ENCODE results near the gene PXT1.
"Not testable (repeated sequence)": the region's sequence is repeated elsewhere in the genome, so short reads cannot be mapped to it uniquely, and the experiment has no call there.

Gene PXT1, protein sequence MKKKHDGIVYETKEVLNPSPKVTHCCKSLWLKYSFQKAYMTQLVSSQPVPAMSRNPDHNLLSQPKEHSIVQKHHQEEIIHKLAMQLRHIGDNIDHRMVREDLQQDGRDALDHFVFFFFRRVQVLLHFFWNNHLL

DNA sequence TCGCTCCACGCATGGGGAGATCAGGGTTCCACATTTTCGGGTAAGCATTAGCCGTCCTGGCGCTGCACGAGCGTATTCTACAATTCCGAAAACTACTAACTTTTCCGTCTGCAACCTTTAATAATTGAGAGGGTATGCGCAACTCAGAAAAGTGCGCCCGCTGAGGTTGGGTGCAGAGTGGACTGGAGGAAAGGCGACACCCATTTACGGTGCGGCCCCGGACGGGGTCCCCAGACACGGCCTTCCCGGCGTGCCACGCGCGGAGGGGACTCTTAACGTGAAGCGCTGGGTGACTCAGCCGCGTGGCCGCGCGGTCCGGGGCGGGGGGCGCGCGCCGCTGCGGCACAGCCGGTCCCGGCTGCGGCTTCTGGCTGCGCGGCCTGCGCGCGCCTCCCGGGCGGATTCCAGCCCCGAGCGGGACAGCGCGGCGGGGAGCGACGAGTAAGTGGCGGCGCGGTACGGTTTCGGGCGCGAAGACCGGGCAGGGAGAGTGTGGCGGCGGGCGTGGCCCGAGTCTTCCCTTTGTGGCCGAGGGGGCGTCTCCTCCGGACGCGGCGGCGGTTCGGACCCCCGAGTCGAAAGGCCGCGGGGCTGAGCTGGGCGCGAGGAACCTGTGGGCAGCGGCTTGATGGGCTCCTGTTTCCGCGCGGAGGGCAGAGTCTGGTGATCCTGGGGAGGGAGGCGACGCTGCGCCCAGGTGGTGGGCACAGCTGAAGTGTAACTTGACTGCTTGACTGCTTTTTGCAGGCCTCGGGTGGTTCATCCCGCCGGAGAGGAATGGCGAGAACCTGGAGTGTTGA, at the start of gene PXT1, which contains the start of gene KCTD20:
PXT1 (minus strand) TSS at position 184 of the 800 bp plus-strand sequence. CDS start 16,772 bp downstream, outside the sequence.
KCTD20 (plus strand) TSS at position 330 of the 800 bp plus-strand sequence. CDS start 27,098 bp downstream, outside the sequence.
- peak; percentile 76 to 84 for DNase-seq

DNA sequence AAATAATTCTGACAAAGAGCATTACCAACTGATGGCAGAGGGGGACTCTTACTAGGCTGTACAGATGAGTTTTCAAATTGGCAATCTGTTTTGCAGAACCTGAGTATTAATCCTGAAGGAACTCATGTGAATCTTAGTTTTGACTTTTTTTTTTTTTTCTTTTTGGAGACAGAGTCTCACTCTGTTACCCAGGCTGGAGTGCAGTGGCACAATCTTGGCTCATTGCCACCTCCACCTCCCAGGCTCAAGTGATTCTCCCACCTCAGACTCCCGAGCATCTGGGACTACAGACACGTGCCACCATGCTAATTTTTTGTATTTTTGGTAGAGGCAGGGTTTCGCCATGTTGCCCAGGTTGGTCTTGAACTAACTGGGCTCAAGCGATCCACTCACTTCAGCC, 49.4 kb upstream of the PXT1 start:
- DNase-seq, result no peak

DNA sequence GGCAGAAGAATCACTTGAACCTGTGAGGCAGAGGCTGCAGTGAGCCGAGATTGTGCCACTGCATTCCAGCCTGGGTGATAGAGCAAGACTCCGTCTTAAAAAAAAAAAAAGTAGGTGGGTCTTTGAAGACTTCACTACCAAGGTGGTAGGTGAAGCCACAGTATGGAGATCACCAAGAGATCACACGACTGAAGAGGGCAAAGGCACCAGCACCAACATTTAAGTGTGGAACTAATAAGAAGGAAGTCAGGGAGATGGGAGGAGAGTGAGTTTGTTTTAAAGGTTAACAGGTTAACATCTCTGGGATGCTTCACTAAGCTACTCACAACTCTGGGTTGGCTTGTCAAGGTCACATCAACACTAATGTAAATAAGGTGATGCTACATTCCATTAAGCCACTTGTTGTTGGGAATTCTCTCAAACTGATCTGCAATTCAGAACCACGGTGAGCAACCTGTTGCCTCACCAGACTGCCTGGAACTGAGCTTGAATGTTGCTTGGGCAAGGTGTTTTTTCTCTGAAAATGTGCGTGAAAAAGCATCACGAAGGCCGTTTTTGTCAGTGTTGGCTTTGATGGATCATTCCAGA, 48.8 kb upstream of the PXT1 start:
- DNase-seq, result no peak

DNA sequence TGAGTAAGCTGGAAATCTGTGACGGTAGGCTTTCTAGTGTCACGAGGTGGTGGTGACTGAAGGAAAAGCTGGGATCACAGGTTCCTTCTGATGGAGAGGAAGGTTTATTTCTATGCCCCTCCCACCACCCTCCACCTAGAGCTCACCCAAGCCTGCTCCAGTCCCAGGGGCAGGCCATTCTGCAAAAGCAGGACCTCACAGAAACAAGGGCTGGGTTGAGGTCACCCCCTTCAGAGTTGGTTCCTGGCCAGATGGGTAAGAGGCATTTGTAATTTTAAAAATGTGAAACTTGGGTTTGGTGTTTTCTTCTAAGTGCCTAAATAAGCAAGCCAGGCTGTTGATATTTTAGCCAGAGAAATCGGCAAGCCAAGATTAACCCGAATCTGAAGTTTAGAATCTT, 46.8 kb upstream of the PXT1 start:
- no peak for DNase-seq

DNA sequence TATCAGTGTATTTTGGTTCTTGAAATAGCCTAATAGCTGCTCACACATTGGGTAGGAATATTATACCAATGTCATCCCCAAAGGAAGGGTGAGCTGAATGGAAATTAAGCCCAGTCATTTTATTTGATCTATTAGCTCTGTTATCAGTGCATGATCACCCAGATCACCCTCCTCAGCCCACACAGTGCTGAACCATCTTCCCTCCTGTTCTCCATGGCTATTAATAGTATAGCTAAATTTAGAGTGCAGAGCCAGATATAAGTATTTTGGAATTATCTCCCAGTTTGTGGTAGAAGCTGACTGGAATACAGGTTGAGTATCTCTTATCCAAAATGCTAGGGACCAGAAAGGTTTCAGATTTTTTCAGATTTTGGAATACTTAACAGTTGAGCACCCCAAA, 45.6 kb upstream of the PXT1 start:
- no peak for DNase-seq

DNA sequence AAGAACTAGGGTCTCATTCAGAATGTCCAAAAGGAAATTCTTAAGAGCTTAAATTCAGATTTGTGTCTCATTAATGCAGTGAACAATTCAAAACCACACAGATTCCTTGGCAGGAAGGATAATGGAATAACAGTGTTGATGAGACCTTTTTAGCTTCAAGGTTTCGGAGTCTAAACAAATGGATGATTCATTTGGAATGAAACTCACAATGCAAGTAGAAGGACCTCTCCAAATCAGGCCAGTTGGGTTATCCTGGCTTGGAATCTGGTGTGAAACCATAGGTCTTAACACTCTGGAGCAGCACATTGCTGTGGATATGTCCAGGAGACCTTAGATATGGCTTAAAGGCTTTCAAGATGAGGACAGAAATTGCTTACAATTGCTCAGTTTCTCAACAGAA, 45.0 kb upstream of the PXT1 start:
- no peak for DNase-seq

DNA sequence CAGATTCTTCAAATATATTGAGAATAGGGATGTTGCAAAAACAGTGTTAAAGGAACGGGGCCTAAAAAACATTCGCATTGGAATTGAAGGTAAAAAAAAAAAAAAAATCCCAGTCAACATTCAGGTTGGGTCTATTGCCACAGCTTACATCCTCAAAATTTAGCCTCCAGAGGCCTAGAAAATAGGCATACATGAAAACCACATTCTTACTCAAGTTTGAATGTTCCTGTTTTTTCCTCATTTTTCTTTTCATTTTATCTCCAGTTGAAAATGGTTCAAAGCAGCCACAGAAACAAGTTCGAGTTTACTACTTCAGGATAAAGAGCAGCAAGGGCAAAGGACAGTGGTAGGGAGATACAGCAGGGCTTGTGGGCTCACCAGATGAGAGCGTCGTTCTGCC, 42.1 kb upstream of the PXT1 start:
- DNase-seq, result no peak

DNA sequence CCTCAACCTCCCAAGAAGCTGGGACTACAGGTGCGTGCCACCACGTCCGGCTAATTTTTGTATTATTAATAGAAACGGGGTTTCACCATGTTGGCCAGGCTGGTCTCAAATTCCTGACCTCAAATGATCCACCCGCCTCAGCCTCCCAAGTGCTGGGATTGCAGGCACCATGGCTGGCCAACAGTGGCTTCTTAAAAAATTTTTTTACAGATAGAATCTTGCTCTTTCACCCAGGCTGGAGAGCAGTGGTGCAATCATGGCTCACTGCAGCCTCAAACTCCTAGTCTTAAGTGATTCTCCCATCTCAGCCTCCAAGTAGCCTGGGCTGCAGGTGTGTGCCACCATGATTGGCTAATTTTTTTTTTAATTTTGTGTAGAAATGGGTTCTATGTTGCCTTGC, 40.7 kb upstream of the PXT1 start:
- DNase-seq, result not testable (repeated sequence)

DNA sequence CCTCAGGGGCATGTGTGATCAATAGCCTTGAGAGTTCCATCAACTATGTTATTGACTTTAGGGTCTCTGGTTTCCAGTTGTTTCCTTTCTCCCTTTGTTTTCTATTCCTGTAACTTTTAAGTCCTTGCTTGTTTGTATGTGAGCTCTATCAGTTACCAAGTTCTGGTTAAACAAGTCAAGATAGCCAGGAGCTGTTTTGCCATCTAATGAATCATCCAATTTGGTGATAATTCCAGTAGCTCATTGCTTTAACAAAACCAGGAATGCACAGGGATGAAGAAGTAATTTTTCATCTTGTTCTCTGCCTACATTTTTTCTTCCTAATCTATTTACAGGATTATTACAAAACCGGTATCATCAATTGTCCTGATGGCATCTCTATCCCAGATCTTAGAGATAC, 36.6 kb upstream of the PXT1 start:
- no peak for DNase-seq

DNA sequence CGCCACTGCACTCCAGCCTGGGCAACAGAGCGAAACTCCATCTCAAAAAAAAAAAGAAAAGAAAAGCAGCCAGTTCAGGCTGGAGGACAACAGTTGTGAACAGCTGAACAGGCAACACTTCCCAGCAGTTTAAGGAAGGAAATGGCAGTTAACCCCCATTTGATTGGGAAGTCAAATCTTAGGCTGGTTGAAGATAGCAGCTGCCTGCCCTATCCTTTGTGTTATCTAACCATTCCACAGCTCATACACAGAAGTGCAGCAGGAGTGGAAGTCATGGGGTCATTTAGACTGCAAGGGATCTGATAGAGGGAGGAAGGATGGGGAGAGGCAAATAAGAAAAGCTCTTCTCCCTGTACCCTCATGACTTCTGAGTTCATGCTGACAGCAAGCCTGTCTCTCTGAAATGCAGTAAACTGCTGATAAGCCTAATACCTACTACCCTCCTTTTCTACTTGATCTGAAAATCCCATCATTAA, 35.4 kb upstream of the PXT1 start:
- no peak for DNase-seq

DNA sequence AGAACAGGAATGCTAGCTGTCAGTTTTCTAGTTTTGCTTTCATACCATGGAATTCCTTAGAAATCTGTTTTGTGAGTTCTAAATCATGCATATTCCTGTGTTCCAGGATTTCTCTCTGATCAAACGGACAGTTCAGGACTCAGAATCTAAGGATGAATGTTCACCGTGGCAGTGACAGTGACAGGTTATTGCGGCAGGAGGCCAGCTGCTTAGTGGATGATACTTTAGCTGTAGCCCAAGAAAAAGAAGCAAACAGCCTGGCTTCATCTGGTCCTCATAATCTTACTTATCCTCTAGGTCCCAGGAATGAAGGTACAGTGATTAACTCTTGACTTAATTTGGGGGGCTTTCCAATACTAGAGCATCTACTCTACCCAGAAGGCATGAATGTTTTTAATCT, 27.3 kb upstream of the PXT1 start:
- DNase-seq, result no peak

DNA sequence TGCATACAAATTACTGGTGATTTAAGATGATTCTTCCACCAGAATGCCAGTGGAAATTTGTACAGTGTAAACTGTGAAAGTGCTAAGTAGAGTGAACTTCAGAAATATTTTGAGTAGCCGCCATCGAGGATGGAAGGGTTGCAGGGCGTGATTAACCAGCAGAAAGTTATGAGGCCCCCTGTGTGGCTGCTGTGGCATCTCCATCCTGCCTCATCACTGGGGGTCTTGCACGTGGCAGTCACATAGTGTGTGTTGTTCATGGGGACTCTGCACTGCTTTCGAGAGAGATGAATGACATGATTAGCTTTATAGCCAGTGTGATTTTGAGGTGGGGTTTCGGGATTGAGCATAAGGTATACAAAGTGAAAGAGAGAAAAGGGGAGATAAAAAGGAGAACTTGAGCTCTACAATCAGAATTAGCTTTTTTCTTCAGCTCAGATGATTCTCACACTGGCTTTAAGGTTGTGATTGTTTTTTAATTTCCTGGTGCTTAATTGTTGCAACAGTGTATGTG, 26.6 kb upstream of the PXT1 start:
- no peak for DNase-seq

DNA sequence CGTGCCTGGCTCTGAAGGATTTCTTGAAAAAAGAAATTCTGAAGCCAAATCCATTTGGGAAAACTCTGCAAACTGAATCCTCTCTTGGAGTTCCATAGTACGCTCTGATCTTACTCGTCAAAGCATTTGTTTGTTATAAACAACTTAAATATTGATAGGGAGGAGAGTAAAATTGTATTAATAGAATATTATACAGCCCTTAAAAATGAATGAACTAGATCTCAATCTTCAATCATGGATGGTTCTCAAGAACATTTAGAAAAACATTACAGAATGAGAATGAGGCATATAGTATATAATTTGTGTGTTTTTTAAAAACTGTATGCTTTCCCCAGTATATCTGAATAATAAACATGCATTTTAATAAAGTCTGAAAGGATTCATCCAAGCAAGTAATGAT, 25.0 kb upstream of the PXT1 start:
- DNase-seq, result no peak

DNA sequence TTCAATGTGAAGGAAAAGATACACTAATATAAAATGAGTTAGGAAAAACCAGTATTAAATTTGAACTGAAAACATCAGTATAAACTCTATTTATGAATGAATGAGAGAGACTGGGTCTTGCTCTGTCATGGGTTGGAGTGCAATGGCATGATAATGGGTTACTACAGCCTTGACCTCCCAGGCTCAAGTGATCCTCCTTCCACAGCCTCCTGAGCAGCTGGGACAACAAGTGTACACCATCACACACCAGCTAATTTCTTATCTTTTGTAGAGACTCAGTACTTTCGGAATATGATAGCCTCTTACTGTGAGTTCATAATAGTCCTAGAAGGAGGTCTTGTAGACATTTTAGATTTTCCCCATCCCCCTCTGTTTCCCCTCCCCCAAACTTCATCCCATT, 21.6 kb upstream of the PXT1 start:
- DNase-seq, result no peak

DNA sequence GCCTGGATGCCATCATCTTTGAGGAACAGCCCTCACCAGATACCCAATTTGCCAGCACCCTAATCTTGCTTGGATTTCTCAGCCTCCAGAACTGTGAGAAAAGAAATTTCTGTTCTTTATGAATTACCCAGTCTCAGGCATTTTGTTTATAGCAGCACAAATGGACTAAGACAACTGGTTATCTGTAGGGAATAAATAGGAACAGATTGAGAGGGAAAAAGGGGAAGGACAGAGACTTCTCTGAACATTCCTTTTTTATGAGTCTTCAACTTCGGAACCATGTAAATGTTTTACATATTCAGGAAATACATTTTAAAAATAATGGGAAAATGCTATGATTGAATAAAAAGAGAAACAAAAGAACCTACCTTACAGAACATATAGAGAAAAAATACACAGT, 21.0 kb upstream of the PXT1 start:
- no peak for DNase-seq

DNA sequence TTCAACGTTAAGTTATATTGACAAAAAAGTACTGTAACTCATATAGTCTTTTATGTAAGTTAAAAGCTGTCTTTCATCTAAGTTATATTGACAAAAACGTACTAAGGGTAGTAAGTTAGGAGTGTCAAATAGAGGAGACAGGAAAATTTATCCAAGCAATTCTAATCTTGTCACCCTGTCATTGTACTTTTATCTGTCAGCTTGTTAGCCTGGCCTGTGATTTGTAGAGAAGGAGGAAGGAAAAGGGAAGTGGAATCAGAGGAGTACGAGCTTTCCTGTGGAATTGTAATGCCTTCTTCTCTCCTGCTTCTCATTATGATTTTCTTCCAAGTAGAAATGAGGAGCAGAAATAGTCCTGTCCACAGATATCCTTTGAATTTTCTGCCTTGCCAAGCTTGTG, 19.0 kb upstream of the PXT1 start:
- no peak for DNase-seq

DNA sequence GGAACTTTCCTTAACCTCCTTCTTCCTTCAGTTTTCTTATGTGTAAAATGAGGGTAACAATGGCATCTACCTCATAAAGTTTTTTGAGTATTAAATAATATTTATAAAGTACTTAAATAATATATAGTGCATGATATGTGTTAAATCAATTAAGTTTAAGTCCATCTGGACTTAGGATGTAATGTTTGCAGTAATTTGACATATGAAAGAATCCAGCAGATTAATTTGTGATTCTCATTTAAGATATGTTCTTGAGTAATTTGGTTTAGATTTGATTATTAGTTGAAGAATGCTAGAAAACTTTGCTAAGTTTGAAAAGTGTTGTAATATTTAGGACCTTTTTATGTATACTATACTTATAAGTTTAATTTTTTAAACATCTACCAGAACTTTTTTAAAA, 18.3 kb upstream of the PXT1 start:
- no peak for DNase-seq

DNA sequence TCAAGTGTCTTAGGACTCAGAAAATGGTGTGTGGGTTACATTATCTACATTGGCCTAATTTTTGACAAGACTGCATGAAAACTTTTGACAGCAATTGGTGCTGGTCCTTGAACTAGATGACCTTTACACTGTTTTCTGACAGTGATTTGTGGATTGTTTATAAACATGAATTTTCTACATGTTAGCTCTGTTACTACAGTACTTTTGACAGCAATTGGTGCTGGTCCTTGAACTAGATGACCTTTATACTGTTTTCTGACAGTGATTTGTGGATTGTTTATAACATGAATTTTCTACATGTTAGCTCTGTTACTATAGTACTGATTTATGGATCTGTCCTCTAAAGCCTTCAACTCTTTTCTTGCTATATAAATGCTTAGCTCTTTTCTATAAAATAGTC, 16.8 kb upstream of the PXT1 start:
- no peak for DNase-seq

DNA sequence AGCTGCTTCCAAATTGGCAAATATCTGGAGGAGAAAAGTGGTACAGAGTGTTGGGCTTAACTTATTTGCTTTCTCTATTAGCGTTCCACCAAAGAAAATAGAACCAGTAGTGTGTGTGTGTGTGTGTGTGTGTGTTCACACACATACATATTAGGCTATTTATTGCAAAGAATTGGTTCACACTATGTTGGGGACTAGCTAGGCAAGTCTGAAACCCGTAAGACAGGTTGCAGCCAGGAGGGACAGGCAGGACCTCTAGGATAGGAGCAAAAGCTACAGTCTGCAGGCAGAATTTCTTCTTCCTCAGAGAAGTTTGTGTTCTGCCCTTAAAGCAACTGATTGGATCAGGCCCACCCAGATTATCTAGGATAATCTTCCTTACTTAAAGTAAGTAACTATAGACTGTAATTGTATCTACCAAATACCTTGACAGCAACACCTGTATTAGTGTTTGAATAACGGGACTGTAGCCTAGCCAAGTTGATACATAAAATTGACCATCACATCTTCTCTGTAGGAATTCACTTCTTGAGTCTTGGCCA, 12.9 kb upstream of the PXT1 start:
- DNase-seq, result no peak

DNA sequence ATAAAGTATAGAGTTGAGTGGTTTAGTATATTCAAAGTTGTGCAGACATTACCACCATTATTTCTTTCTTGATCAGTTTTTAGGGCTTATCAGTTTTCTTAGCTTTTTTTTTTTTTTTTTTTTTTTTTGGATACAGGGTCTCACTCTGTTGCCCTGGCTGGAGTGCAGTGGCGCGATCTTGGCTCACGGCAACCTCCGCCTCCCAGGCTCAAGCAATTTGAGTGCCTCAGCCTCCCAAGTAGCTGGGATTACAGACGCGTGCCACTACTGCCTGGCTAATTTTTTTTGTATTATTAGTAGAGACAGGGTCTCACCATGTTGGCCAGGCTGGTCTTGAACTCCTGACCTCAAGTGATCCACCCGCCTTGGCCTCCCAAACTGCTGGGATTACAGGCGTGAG, 10.2 kb upstream of the PXT1 start:
- not testable (repeated sequence) for DNase-seq

DNA sequence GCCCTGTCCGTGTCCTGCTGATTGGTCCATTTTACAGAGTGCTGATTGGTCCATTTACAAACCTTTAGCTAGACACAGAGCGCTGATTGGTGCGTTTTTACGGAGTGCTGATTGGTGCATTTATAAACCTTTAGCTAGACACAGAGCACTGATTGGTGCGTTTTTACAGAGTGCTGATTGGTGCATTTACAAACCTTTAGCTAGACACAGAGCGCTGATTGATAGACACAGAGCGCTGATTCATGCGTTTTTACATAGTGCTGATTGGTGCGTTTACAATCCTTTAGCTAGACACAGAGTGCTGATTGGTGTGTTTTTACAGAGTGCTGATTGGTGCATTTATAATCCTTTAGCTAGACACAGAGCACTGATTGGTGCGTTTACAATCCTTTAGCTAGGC, 6.5 kb upstream of the PXT1 start:
- DNase-seq, result not testable (repeated sequence)

DNA sequence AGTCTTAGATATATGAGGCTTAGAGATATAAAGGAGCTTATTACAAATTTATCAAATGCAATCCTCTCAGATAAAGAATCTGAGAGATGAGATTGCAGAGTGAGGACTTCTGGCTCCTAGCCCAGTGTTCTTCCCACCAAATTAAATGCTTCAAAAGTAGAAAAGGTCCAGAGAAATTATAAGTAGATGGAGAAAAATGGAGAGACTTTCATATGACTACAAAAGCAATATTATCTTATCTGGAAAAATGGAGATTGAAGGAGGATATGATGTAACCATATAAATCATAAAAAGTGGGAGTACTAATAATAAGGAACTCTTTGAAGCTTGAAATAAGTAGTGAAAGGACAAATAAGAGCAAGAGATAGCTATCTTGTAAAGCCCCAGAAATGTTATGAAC, 3.0 kb upstream of the PXT1 start:
- no peak for DNase-seq

DNA sequence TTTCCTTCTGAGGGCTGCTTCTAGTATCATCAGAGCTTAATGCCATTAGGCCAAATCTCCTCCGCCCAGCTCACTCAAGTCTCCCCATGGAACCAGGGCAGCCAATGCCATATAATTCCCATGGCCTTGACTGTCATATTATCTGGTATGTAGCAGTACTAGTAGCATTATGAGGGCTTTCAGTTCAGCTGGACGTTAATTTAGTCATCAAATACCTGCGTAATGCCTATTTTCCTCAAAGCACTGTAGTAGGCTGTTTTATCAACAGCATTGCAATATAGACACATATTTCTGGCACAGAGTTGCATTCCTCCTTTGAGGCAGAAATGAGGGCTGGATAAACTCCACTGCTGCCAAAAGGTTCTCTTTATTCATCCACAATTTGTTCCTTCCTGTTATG, 1.8 kb upstream of the PXT1 start:
- DNase-seq, result no peak

Data from NCI-H1930 (cell line).